ENCODE data around the gene NAA15.

- TF ChIP-seq TAF1 (IDR thresholded peaks at IDR 0.05; ENCODE audit: low read depth, low read length) (no peak), CTCF (IDR thresholded peaks at IDR 0.05; ENCODE audit: control extremely low read depth in 1 of 3, insufficient read depth in 1 of 3, low read depth in 1 of 3, low read length in 3 of 3) (no peak), CREB1 (IDR thresholded peaks at IDR 0.05) (no peak), NANOG (IDR thresholded peaks at IDR 0.05; ENCODE audit: insufficient read depth, low read depth, low read length, poor library complexity, severe bottlenecking) (no peak), EZH2 (IDR thresholded peaks at IDR 0.05; ENCODE audit: low read depth, low read length, severe bottlenecking) (no peak), FOSL1 (IDR thresholded peaks at IDR 0.05; ENCODE audit: insufficient read depth, low read depth, low read length) (no peak), ZNF274 (IDR thresholded peaks at IDR 0.05; ENCODE audit: borderline replicate concordance, extremely low read depth, low read length) (no peak), POLR2AphosphoS5 (IDR thresholded peaks at IDR 0.05; ENCODE audit: low read depth, low read length) (no peak), RNF2 (IDR thresholded peaks at IDR 0.05; ENCODE audit: borderline replicate concordance, low read depth, low read length, missing control alignments, poor library complexity, severe bottlenecking) (no peak), HDAC2 (IDR thresholded peaks at IDR 0.05; ENCODE audit: borderline replicate concordance in 1 of 2, low read depth in 2 of 2, low read length in 2 of 2) (no peak)
Observed at GRCh38 chr4:139273835-139274234, 27.5 kb upstream of the NAA15 start.

Measured in H1 (cell line).